Right ventricle myocardium inferior (tissue), 1 donor: Measurements from ENCODE around the gene MAGEA6. TPM values are rescaled to one million over a fixed set of nuclear protein-coding genes. Genes with fewer than 3 reads are reported as not detected.
"Not testable (repeated sequence)": the region's sequence is repeated elsewhere in the genome, so short reads cannot be mapped to it uniquely, and the experiment has no call there.

Experiments used
- ATAC-seq: fragments of 200-7000 bp; cut with Tn5 transposase; one replicate; pipeline ENCODE4 v1.9.1; 2020; ENCODE audit warnings: mild to moderate bottlenecking, moderate library complexity
- DNase-seq: peaks from one replicate; pipeline ENCODE4 v3.0.0; 2021; ENCODE audit errors: missing footprints
- intact Hi-C: fragments of 100-400 bp; cut with DNase I; formaldehyde crosslinking; loops from one replicate; pipeline ENCODE4 v1.11.0; 2022
- total RNA-seq: library from RNA; stranded (reverse); fragmentation: NEBNext Ultra II Directional; extraction: Animal tissue kit (Norgen Biotek cat#: 25700); gene quantifications from one replicate; pipeline ENCODE4 v1.2.1, GENCODE V29; 2021
- donor health status: DM: no; HTN: yes; CAD: no; lungs with severe emphysema.

MAGEA6 gene
- total RNA-seq, 1 donor from 2014 or later: not detected

DNA sequence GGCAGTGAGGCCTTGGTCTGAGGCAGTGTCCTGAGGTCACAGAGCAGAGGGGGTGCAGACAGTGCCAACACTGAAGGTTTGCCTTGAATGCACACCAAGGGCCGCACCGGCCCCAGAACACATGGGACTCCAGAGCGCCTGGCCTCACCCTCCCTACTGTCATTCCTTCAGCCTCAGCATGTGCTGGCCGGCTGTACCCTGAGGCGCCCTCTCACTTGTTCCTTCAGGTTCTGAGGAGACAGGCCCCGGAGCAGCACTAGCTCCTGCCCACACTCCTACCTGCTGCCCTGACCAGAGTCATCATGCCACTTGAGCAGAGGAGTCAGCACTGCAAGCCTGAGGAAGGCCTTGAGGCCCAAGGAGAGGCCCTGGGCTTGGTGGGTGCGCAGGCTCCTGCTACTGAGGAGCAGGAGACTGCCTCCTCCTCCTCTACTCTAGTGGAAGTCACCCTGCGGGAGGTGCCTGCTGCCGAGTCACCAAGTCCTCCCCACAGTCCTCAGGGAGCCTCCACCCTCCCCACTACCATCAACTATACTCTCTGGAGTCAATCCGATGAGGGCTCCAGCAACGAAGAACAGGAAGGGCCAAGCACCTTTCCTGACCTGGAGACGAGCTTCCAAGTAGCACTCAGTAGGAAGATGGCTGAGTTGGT, 33.5 kb downstream of the MAGEA6 start:
- intact Hi-C loops: no loop called here
- DNase-seq: no peak

DNA sequence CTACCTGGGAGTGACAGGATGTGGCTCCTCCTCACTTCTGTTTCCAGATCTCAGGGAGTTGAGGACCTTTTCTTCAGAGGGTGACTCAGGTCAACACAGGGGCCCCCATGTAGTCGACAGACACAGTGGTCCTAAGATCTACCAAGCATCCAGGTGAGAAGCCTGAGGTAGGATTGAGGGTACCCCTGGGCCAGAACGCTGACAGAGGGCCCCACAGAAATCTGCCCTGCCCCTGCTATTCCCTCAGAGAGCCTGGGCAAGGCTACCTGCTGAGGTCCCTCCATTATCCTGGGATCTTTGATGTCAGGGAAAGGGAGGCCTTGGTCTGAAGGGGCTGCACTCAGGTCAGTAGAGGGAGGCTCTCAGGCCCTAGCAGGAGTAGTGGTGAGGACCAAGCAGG, 34.4 kb downstream of the MAGEA6 start:
- intact Hi-C loops: no loop called here
- DNase-seq (no peak), ATAC-seq (no peak)

More for the DNA sequence above, 33.5 kb downstream of the MAGEA6 start:
- ATAC-seq: no peak

GRCh38 chrX:152734143-152734858, 35.2 kb downstream of the MAGEA6 start:
- intact Hi-C loops, DNase-seq, ATAC-seq: not testable (repeated sequence)

DNA sequence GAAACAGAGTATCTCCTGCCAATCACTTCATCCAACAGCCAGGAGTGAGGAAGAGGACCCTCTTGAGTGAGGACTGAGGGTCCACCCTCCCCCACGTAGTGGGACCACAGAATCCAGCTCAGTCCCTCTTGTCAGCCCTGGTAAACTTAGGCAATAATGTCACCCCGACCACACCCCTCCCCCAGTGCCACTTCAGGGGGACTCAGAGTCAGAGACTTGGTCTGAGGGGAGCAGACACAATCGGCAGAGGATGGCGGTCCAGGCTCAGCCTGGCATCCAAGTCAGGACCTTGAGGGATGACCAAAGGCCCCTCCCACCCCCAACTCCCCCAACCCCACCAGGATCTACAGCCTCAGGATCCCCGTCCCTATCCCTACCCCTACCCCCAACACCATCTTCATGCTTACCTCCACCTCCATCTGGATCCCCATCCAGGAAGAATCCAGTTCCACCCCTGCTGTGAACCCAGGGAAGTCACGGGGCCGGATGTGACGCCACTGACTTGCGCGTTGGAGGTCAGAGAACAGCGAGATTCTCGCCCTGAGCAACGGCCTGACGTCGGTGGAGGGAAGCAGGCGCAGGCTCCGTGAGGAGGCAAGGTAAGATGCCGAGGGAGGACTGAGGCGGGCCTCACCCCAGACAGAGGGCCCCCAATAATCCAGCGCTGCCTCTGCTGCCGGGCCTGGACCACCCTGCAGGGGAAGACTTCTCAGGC, 36.1 kb downstream of the MAGEA6 start, which contains the start of the genes CSAG1 and MAGEA12:
CSAG1 (minus strand) TSS at position 461 of the 715 bp plus-strand sequence. CDS start 1,261 bp downstream, outside the sequence.
MAGEA12 (plus strand) TSS at position 497 of the 715 bp plus-strand sequence. CDS start 2,405 bp downstream, outside the sequence.
- ATAC-seq (no peak), DNase-seq (no peak)
- intact Hi-C loops: no loop called here

DNA sequence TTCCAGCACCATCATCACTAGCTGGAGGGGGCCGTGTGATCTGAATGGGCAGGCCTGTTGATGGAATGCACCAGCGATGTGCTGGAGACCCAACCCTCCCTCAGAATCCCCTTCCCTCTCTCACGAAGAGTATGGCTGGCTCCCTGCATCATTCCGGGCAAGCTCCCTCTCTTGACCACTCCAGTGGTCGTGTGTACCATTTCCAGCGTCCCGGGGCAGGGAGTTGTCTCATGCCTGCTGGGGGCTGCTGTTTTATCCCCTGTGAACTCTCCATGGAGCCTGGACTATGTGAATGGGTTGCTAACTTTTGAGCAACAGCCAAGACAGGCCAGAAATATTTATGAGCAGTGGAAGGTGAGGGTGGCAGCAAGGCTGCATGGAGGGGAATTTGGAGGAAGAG, 44.1 kb downstream of the MAGEA6 start:
- ATAC-seq (no peak), DNase-seq (no peak)
- intact Hi-C loops: no loop called here

Other genes with a start within 250 kb of the MAGEA6 start
- gene GABRQ, start 131.8 kb downstream of the MAGEA6 start, total RNA-seq: not detected
- not detected for gene MAGEA3, start 70.9 kb downstream of the MAGEA6 start, total RNA-seq
- not detected for gene CSAG2, start 60.4 kb downstream of the MAGEA6 start, total RNA-seq
- not detected for gene MAGEA2B, start 55.1 kb downstream of the MAGEA6 start, total RNA-seq
- gene CSAG1, start 36.0 kb downstream of the MAGEA6 start, total RNA-seq: not detected
- not detected for gene MAGEA12, start 35.9 kb downstream of the MAGEA6 start, total RNA-seq
- not detected for gene MAGEA2, start 15.8 kb downstream of the MAGEA6 start, total RNA-seq
- not detected for gene CSAG3, start 10.5 kb downstream of the MAGEA6 start, total RNA-seq
- 25.1 TPM for gene CETN2, start 61.1 kb upstream of the MAGEA6 start, total RNA-seq
- gene NSDHL, start 61.4 kb upstream of the MAGEA6 start, total RNA-seq: 23.4 TPM
- gene ZNF185, start 128.4 kb upstream of the MAGEA6 start, total RNA-seq: 1.9 TPM
- not detected for gene PNMA5, start 224.4 kb upstream of the MAGEA6 start, total RNA-seq